ENCODE results near the gene SERPING1. TPM values are rescaled to one million over a fixed set of nuclear protein-coding genes. Genes with fewer than 3 reads are reported as not detected.

SERPING1 gene
- total RNA-seq, 4 donors from 2014 or later = 90.0 to 171 (median 106) TPM

DNA sequence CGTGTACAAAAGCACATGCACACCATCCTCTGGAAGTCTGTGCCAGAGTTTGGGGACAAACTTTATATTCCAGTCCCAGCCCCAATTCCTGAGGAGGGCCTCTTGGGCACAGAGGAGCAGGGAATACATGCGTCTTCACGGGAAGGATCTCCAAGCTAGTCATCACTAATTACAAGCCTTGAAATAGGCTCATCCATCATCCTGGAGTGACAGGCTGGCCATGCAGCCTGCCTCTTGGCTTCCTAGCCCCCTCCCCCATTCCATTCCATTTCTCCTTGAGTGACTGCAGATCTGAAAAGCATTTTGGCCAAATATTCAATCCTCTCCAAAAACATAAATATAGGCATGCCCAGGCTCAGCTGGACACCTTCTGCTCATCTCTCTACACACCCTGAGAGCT lies 24.8 kb downstream of the SERPING1 start:
- in situ Hi-C loops (cut with MboI; ENCODE audit: low sequenced_read_pairs in 4 of 4) (no loop called here), intact Hi-C loops (cut with DNase I; ENCODE audit: low total_unique reads) (no loop called here)
- ATAC-seq (no peak), DNase-seq (no peak)
- Histone ChIP-seq H3K27ac (no peak overlapping the region), H3K36me3 (no peaks in the 10 kb centered on the region), H3K9me3 (no peaks in the 10 kb centered on the region), H3K4me3 (no peak overlapping the region), H3K27me3 (no peaks in the 10 kb centered on the region), H3K4me1 (no peaks in the 10 kb centered on the region)
- TF ChIP-seq, protein P1, sequence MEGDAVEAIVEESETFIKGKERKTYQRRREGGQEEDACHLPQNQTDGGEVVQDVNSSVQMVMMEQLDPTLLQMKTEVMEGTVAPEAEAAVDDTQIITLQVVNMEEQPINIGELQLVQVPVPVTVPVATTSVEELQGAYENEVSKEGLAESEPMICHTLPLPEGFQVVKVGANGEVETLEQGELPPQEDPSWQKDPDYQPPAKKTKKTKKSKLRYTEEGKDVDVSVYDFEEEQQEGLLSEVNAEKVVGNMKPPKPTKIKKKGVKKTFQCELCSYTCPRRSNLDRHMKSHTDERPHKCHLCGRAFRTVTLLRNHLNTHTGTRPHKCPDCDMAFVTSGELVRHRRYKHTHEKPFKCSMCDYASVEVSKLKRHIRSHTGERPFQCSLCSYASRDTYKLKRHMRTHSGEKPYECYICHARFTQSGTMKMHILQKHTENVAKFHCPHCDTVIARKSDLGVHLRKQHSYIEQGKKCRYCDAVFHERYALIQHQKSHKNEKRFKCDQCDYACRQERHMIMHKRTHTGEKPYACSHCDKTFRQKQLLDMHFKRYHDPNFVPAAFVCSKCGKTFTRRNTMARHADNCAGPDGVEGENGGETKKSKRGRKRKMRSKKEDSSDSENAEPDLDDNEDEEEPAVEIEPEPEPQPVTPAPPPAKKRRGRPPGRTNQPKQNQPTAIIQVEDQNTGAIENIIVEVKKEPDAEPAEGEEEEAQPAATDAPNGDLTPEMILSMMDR (IDR thresholded peaks at IDR 0.05 in 4 of 5, conservative IDR thresholded peaks at IDR 0.05 in 1 of 5) = no peak
- no peak for TF ChIP-seq POLR2A (IDR thresholded peaks at IDR 0.05)

DNA sequence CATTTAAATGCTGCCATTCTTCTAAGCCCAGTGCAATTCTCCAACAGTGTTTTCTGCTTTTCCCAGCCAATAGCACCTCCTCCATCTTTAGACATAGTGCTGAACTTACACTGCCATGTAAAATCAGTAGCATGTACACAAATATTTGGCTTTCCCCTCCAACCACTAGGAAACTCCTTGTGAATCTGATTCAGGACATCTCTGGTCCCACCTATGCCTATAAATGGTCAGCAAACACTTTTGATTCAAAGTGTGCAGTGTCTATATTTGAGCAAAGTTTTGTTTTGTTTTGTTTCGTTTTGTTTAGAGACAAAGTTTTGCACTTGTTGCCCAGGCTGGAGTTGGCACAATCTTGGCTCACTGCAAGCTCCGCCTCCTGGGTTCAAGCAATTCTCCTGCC lies 27.4 kb downstream of the SERPING1 start:
- H3K27me3 ChIP-seq = no peaks in the 10 kb centered on the region
- H3K27ac ChIP-seq = no peak overlapping the region
- TF ChIP-seq, protein P1 (IDR thresholded peaks at IDR 0.05 in 4 of 5, conservative IDR thresholded peaks at IDR 0.05 in 1 of 5) = no peak
- TF ChIP-seq POLR2A (IDR thresholded peaks at IDR 0.05) = no peak
- no peaks in the 10 kb centered on the region for H3K9me3 ChIP-seq
- no peaks in the 10 kb centered on the region for H3K4me1 ChIP-seq
- no peak for DNase-seq
- H3K4me3 ChIP-seq = no peak overlapping the region
- no peak for ATAC-seq
- H3K36me3 ChIP-seq = no peaks in the 10 kb centered on the region
- in situ Hi-C loops (cut with MboI; ENCODE audit: low sequenced_read_pairs in 4 of 4) = loop anchor here in 1 of 4 donors (25.0 kb wide), 2 partner anchors 163 to 288 kb away; partner anchors contain the start of genes P2RX3, RTN4RL2 and SSRP1
- intact Hi-C loops (cut with DNase I; ENCODE audit: low total_unique reads) = no loop called here

DNA sequence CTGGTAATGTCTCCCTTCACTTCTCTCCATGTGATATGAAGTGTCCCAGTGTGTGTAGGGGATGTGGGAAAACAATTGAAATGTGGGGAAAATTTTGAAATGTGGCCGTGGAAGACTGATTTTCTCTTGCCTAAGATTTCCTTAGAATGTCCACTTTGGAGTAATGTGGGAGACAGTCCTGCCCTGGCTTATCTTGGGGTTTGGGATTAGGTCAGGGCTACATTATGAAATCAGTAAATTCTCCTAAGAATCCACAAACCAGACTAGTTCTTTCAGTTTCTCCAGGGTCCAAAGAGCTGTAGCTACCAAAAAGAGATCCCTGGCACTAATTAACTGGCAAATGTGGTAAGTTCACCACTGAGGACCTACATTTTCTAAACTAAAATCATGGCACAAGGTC lies 29.4 kb downstream of the SERPING1 start:
- Histone ChIP-seq H3K4me1 (no peaks in the 10 kb centered on the region), H3K27me3 (no peaks in the 10 kb centered on the region), H3K27ac (no peak overlapping the region), H3K36me3 (no peaks in the 10 kb centered on the region), H3K4me3 (no peak overlapping the region), H3K9me3 (no peaks in the 10 kb centered on the region)
- intact Hi-C loops (cut with DNase I; ENCODE audit: low total_unique reads) (no loop called here), in situ Hi-C loops (cut with MboI; ENCODE audit: low sequenced_read_pairs in 4 of 4) (loop anchor here in 1 of 4 donors (25.0 kb wide), 2 partner anchors 165 to 290 kb away; partner anchors contain the start of genes P2RX3, RTN4RL2 and SSRP1)
- DNase-seq (no peak), ATAC-seq (no peak)
- no peak for TF ChIP-seq POLR2A (IDR thresholded peaks at IDR 0.05)
- TF ChIP-seq, protein P1 (IDR thresholded peaks at IDR 0.05 in 4 of 5, conservative IDR thresholded peaks at IDR 0.05 in 1 of 5) = no peak

DNA sequence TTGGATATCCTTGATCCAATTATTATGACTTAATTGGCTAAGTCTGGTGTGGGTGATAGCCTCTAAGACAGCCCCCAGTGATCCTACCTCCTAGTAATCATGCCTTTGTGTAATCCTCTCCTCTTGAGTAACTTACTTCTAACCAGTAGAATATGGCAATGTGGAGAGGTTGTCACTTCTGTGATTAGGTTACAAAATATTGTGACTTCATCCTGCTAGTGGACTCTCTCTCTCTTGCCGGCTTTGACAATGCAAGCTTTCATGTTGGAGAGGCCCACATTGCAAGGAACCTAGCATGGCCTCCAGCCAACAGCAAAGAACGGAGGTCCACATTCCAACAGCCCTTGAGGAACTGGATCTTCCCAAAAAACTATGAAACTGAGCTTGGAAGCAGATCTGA lies 32.7 kb downstream of the SERPING1 start:
- Histone ChIP-seq H3K27ac (no peak overlapping the region), H3K4me3 (no peak overlapping the region), H3K27me3 (no peaks in the 10 kb centered on the region), H3K9me3 (no peaks in the 10 kb centered on the region), H3K36me3 (no peaks in the 10 kb centered on the region), H3K4me1 (no peaks in the 10 kb centered on the region)
- in situ Hi-C loops (cut with MboI; ENCODE audit: low sequenced_read_pairs in 4 of 4) (loop anchor here in 1 of 4 donors (25.0 kb wide), 2 partner anchors 168 to 293 kb away; partner anchors contain the start of genes P2RX3, RTN4RL2 and SSRP1), intact Hi-C loops (cut with DNase I; ENCODE audit: low total_unique reads) (no loop called here)
- DNase-seq = no peak
- TF ChIP-seq POLR2A (IDR thresholded peaks at IDR 0.05) = no peak
- TF ChIP-seq, protein P1 (IDR thresholded peaks at IDR 0.05 in 4 of 5, conservative IDR thresholded peaks at IDR 0.05 in 1 of 5) = no peak
- no peak for ATAC-seq

DNA sequence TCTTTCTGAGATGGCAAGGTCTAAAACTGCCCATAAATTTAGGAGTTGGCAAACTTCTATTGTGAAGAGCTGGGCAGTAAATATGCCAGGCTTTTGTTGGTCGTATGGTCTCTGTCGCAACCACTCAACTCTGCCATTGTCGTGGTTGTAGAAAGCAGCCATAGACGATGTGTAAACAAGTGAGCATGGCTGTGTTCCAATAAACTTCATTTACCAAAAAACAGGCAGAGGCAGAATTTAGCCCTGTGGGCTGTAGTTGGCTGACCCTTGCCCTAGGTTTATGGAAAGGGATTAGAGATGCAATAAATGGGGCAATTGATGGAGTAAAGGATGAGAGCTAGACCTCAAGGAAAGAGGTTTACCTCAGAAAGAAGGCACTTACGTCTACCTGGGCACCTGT lies 34.6 kb downstream of the SERPING1 start:
- in situ Hi-C loops (cut with MboI; ENCODE audit: low sequenced_read_pairs in 4 of 4) (loop anchor here in 1 of 4 donors (25.0 kb wide), 2 partner anchors 170 to 295 kb away; partner anchors contain the start of genes P2RX3, RTN4RL2 and SSRP1), intact Hi-C loops (cut with DNase I; ENCODE audit: low total_unique reads) (no loop called here)
- peaks cover 0 to 6% (median 0%) of the 10 kb centered on the region in 3 donors for H3K27me3 ChIP-seq
- H3K4me3 ChIP-seq = no peak overlapping the region
- DNase-seq = no peak
- H3K36me3 ChIP-seq = no peaks in the 10 kb centered on the region
- ATAC-seq = no peak
- TF ChIP-seq POLR2A (IDR thresholded peaks at IDR 0.05) = no peak
- TF ChIP-seq, protein P1 (IDR thresholded peaks at IDR 0.05 in 4 of 5, conservative IDR thresholded peaks at IDR 0.05 in 1 of 5) = no peak
- no peak overlapping the region for H3K27ac ChIP-seq
- H3K9me3 ChIP-seq = no peaks in the 10 kb centered on the region
- H3K4me1 ChIP-seq = no peaks in the 10 kb centered on the region
